ENCODE measurements around the gene FNDC3B.

Gene FNDC3B

GRCh38 chr3:172102123-172102882, 62.9 kb downstream of the FNDC3B start:
- H3K4me3 ChIP-seq (ENCODE audit: control insufficient read depth in 1 of 7, extremely low read depth in 1 of 7, insufficient read depth in 4 of 7, low read depth in 2 of 7, low read length in 6 of 7): peak overlapping the region in 3 of 7 experiments; percentile 20 to 69 (median 35)
- peaks cover 0 to 5% (median 0%) of the 10 kb centered on the region in 4 experiments for H3K36me3 ChIP-seq (ENCODE audit: control insufficient read depth in 4 of 4, insufficient read depth in 4 of 4, low read length in 3 of 4)
- no CpG with 5 or more reads among the region's 5 CpGs for WGBS (ENCODE audit: insufficient coverage)
- H3K27me3 ChIP-seq (replicated peaks in 2 of 5; ENCODE audit: control insufficient read depth in 4 of 5, insufficient read depth in 5 of 5, low read length in 4 of 5): no peaks in the 10 kb centered on the region
- H3K9me3 ChIP-seq (ENCODE audit: control extremely low read depth in 1 of 5, control insufficient read depth in 4 of 5, insufficient read depth in 2 of 5, low read depth in 1 of 5, low read length in 4 of 5): no peaks in the 10 kb centered on the region
- no peak overlapping the region for H3K27ac ChIP-seq (ENCODE audit: insufficient read depth in 1 of 2, low read depth in 1 of 2, low read length in 2 of 2, poor library complexity in 1 of 2, severe bottlenecking in 2 of 2)
- ChIA-PET CTCF (interaction anchor here (0.7 to 1.5 kb wide), 4 partner anchors 9 to 32 kb away, joined by 3 to 5 read pairs (median 4); no protein-coding TSS in a partner anchor), POLR2A (no interaction called here)
- peaks cover 15 to 81% (median 32%) of the 10 kb centered on the region in 4 experiments for H3K4me1 ChIP-seq (ENCODE audit: control extremely low read depth in 1 of 4, control insufficient read depth in 4 of 4, insufficient read depth in 4 of 4, low read length in 3 of 4)
- peak; percentile 48 to 80 (median 69) for DNase-seq

DNA sequence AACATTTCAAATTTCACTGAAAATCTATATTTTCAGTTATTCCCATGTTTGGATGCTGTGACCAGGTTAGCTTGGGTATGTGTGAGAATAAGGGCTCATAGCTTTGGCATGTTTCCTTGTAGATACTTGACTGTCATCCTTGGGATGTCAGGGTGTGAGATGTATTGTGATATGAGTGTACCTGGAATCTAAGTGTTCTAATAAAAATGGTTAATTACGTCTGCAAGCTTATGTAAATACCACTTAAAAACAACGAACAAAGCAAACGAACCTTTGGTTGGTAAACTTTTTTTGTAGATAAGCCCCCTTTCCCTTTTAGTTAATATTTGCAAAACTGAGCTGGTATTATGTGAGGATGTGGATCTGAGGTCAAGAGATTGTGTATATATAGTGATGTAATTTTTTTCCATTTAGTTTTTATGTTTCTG, 63.5 kb downstream of the FNDC3B start:
- ChIA-PET CTCF (interaction anchor here (0.7 to 1.5 kb wide), 3 partner anchors 10 to 14 kb away, joined by 3 to 5 read pairs (median 4); no protein-coding TSS in a partner anchor), POLR2A (no interaction called here)
- H3K9me3 ChIP-seq (ENCODE audit: control extremely low read depth in 1 of 5, control insufficient read depth in 4 of 5, insufficient read depth in 2 of 5, low read depth in 1 of 5, low read length in 4 of 5): no peaks in the 10 kb centered on the region
- H3K4me1 ChIP-seq (ENCODE audit: control extremely low read depth in 1 of 4, control insufficient read depth in 4 of 4, insufficient read depth in 4 of 4, low read length in 3 of 4): peaks cover 19 to 84% (median 37%) of the 10 kb centered on the region in 4 experiments
- peak overlapping the region in 3 of 7 experiments; percentile 10 to 35 (median 20) for H3K4me3 ChIP-seq (ENCODE audit: control insufficient read depth in 1 of 7, extremely low read depth in 1 of 7, insufficient read depth in 4 of 7, low read depth in 2 of 7, low read length in 6 of 7)
- DNase-seq: no peak
- H3K27me3 ChIP-seq (replicated peaks in 2 of 5; ENCODE audit: control insufficient read depth in 4 of 5, insufficient read depth in 5 of 5, low read length in 4 of 5): no peaks in the 10 kb centered on the region
- no peak overlapping the region for H3K27ac ChIP-seq (ENCODE audit: insufficient read depth in 1 of 2, low read depth in 1 of 2, low read length in 2 of 2, poor library complexity in 1 of 2, severe bottlenecking in 2 of 2)
- peaks cover 0 to 5% (median 0%) of the 10 kb centered on the region in 4 experiments for H3K36me3 ChIP-seq (ENCODE audit: control insufficient read depth in 4 of 4, insufficient read depth in 4 of 4, low read length in 3 of 4)
- WGBS (ENCODE audit: insufficient coverage): no CpG with 5 or more reads among the region's 3 CpGs

DNA sequence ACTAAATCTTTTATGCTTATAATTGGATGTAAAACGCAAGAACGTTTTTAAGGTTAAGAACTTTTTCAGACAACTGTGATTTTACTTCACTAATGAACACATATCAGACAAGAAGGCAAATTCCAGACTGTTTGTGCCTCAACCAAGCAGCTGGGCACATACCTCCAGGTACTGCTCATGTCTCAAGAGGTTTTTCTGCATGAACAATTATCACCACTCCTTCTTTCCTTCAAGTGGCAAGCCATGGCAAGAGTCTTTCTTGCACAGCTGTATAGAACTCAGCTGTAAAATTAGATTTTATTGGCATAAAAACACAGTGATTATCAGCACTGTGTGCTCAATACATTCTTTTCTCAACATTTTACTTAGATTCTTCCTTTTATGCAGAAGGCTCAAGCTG, 64.3 kb downstream of the FNDC3B start:
- Histone ChIP-seq H3K27ac (ENCODE audit: insufficient read depth in 1 of 2, low read depth in 1 of 2, low read length in 2 of 2, poor library complexity in 1 of 2, severe bottlenecking in 2 of 2) (no peak overlapping the region), H3K27me3 (replicated peaks in 2 of 5; ENCODE audit: control insufficient read depth in 4 of 5, insufficient read depth in 5 of 5, low read length in 4 of 5) (no peaks in the 10 kb centered on the region), H3K36me3 (ENCODE audit: control insufficient read depth in 4 of 4, insufficient read depth in 4 of 4, low read length in 3 of 4) (peaks cover 0 to 4% (median 0%) of the 10 kb centered on the region in 4 experiments), H3K9me3 (ENCODE audit: control extremely low read depth in 1 of 5, control insufficient read depth in 4 of 5, insufficient read depth in 2 of 5, low read depth in 1 of 5, low read length in 4 of 5) (no peaks in the 10 kb centered on the region), H3K4me1 (ENCODE audit: control extremely low read depth in 1 of 4, control insufficient read depth in 4 of 4, insufficient read depth in 4 of 4, low read length in 3 of 4) (peaks cover 27 to 89% (median 41%) of the 10 kb centered on the region in 4 experiments), H3K4me3 (ENCODE audit: control insufficient read depth in 1 of 7, extremely low read depth in 1 of 7, insufficient read depth in 4 of 7, low read depth in 2 of 7, low read length in 6 of 7) (no peak overlapping the region)
- CTCF ChIA-PET: interaction anchor here (1.3 kb wide), 1 partner anchor 11 kb away, joined by 4 read pairs; no protein-coding TSS in a partner anchor
- 100% methylated on average over 1 of the region's 2 CpGs for WGBS (ENCODE audit: insufficient coverage)
- DNase-seq: no peak
- POLR2A ChIA-PET: interaction anchor here (0.6 kb wide), 1 partner anchor 198 kb away, joined by 3 read pairs; no protein-coding TSS in a partner anchor

DNA sequence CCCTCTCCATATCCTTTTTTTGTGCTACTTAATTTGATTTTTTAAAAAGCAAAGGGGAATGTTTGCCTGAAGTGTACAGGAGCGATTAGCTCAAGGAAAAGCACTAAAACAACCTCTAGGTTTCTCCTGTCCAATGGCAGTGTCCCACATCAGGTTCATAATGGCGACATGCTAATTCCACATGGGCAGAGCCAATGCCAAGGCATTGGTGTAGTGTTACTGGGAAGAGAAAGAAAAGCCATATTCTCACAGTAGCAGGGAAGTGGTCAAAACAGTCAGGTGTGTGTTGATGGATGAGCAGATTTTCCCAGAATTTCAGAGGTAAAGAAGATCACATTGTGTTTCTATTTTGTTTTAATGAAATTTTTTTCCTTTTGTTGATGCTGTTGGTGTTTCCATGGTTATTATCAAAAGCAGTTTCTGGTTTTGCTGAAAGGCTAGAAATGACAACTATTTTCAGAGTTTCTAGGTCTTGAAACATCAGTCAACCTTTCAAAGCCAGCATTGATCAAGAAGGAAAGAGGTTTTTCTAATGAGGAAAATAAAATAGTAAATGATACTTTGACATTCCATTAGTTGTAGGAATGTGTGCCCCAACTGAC, 65.2 kb downstream of the FNDC3B start:
- Histone ChIP-seq H3K4me3 (ENCODE audit: control insufficient read depth in 1 of 7, extremely low read depth in 1 of 7, insufficient read depth in 4 of 7, low read depth in 2 of 7, low read length in 6 of 7) (no peak overlapping the region), H3K9me3 (ENCODE audit: control extremely low read depth in 1 of 5, control insufficient read depth in 4 of 5, insufficient read depth in 2 of 5, low read depth in 1 of 5, low read length in 4 of 5) (no peaks in the 10 kb centered on the region), H3K27me3 (replicated peaks in 2 of 5; ENCODE audit: control insufficient read depth in 4 of 5, insufficient read depth in 5 of 5, low read length in 4 of 5) (no peaks in the 10 kb centered on the region), H3K4me1 (ENCODE audit: control extremely low read depth in 1 of 4, control insufficient read depth in 4 of 4, insufficient read depth in 4 of 4, low read length in 3 of 4) (peaks cover 30 to 83% (median 38%) of the 10 kb centered on the region in 4 experiments), H3K27ac (ENCODE audit: insufficient read depth in 1 of 2, low read depth in 1 of 2, low read length in 2 of 2, poor library complexity in 1 of 2, severe bottlenecking in 2 of 2) (no peak overlapping the region), H3K36me3 (ENCODE audit: control insufficient read depth in 4 of 4, insufficient read depth in 4 of 4, low read length in 3 of 4) (peaks cover 0 to 5% (median 0%) of the 10 kb centered on the region in 4 experiments)
- CTCF ChIA-PET: interaction anchor here (0.7 to 1.3 kb wide), 4 partner anchors 12 to 69 kb away, joined by 3 to 4 read pairs (median 3); no protein-coding TSS in a partner anchor
- DNase-seq: peak in 2 of 3 donors; percentile 45 to 58
- POLR2A ChIA-PET: interaction anchor here (0.6 kb wide), 1 partner anchor 199 kb away, joined by 3 read pairs; no protein-coding TSS in a partner anchor
- WGBS (ENCODE audit: insufficient coverage): 100% methylated on average over 2 of the region's 2 CpGs

DNA sequence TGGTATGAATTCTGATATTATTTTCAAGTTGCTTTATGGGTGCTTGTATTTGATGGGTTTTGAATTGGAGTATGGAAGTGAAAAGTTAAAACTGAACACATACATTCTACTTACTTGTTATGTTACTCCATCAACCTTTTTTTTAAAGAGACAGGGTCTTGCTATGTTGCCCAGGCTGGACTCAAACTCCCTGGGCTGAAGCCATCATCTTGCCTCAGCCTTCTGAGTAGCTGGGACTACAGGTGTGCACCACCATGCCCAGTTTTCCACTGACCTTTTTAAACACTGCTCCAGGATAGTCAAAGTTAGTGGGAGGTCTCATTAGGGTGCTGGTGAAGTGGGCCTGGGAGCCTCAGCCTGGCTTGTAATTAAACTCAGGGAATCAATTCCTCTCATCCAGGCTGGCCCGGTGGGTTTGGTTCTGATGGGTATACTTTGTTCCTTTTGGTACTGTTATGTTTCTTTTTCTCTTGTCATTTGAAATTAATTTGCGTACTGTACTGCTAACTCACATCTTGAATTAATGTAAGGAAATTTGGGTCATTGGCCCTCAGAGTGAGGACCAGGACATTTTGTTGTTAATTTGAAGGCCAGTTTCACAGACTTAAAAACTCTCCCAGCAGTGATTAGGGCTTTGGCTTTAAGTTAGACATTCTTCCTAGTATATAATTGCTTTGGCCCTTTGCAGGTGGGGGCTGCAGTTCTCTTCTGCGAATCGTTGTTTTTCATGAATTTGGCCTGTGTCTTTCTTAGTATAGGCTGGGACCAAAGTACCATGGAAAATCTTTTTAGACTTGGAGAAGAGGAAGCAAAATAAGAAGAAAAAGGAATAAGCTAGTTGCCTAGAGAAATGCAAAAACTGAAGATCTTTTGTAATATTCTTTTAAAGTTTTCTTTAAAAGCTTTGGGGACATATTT, 66.9 kb downstream of the FNDC3B start:
- peaks cover 0 to 15% (median 0%) of the 10 kb centered on the region in 4 experiments for H3K36me3 ChIP-seq (ENCODE audit: control insufficient read depth in 4 of 4, insufficient read depth in 4 of 4, low read length in 3 of 4)
- DNase-seq: no peak
- H3K27ac ChIP-seq (ENCODE audit: insufficient read depth in 1 of 2, low read depth in 1 of 2, low read length in 2 of 2, poor library complexity in 1 of 2, severe bottlenecking in 2 of 2): no peak overlapping the region
- no peaks in the 10 kb centered on the region for H3K9me3 ChIP-seq (ENCODE audit: control extremely low read depth in 1 of 5, control insufficient read depth in 4 of 5, insufficient read depth in 2 of 5, low read depth in 1 of 5, low read length in 4 of 5)
- H3K27me3 ChIP-seq (replicated peaks in 2 of 5; ENCODE audit: control insufficient read depth in 4 of 5, insufficient read depth in 5 of 5, low read length in 4 of 5): no peaks in the 10 kb centered on the region
- H3K4me1 ChIP-seq (ENCODE audit: control extremely low read depth in 1 of 4, control insufficient read depth in 4 of 4, insufficient read depth in 4 of 4, low read length in 3 of 4): peaks cover 28 to 75% (median 37%) of the 10 kb centered on the region in 4 experiments
- POLR2A ChIA-PET: no interaction called here
- 37% methylated on average over 2 of the region's 4 CpGs for WGBS (ENCODE audit: insufficient coverage)
- H3K4me3 ChIP-seq (ENCODE audit: control insufficient read depth in 1 of 7, extremely low read depth in 1 of 7, insufficient read depth in 4 of 7, low read depth in 2 of 7, low read length in 6 of 7): peak overlapping the region in 4 of 7 experiments; percentile 30 to 37 (median 33)
- CTCF ChIA-PET: interaction anchor here (0.7 to 3.6 kb wide), 4 partner anchors 14 to 71 kb away, joined by 3 to 12 read pairs (median 4); no protein-coding TSS in a partner anchor

GRCh38 chr3:172106989-172107388, 67.6 kb downstream of the FNDC3B start:
- POLR2A ChIA-PET: no interaction called here

More at GRCh38 chr3:172106989-172107388, 67.6 kb downstream of the FNDC3B start:
- Histone ChIP-seq H3K36me3 (ENCODE audit: control insufficient read depth in 4 of 4, insufficient read depth in 4 of 4, low read length in 3 of 4) (peaks cover 0 to 18% (median 0%) of the 10 kb centered on the region in 4 experiments), H3K27ac (ENCODE audit: insufficient read depth in 1 of 2, low read depth in 1 of 2, low read length in 2 of 2, poor library complexity in 1 of 2, severe bottlenecking in 2 of 2) (no peak overlapping the region), H3K27me3 (replicated peaks in 2 of 5; ENCODE audit: control insufficient read depth in 4 of 5, insufficient read depth in 5 of 5, low read length in 4 of 5) (no peaks in the 10 kb centered on the region), H3K9me3 (ENCODE audit: control extremely low read depth in 1 of 5, control insufficient read depth in 4 of 5, insufficient read depth in 2 of 5, low read depth in 1 of 5, low read length in 4 of 5) (no peaks in the 10 kb centered on the region), H3K4me3 (ENCODE audit: control insufficient read depth in 1 of 7, extremely low read depth in 1 of 7, insufficient read depth in 4 of 7, low read depth in 2 of 7, low read length in 6 of 7) (peak overlapping the region in 6 of 7 experiments; percentile 20 to 58 (median 40)), H3K4me1 (ENCODE audit: control extremely low read depth in 1 of 4, control insufficient read depth in 4 of 4, insufficient read depth in 4 of 4, low read length in 3 of 4) (peaks cover 28 to 68% (median 37%) of the 10 kb centered on the region in 4 experiments)
- WGBS (ENCODE audit: insufficient coverage): 0% methylated on average over 6 of the region's 7 CpGs
- CTCF ChIA-PET: interaction anchor here (0.7 to 3.6 kb wide), 5 partner anchors 15 to 218 kb away, joined by 3 to 12 read pairs (median 3); no protein-coding TSS in a partner anchor
- DNase-seq: peak; percentile 90 to 97 (median 96)
